ENCODE results near the gene LILRB1. TPM values are rescaled to one million over a fixed set of nuclear protein-coding genes. Genes with fewer than 3 reads are reported as not detected.

The LILRB1 gene
- total and polyA plus RNA-seq, 9 of the 15 experiments (the other 6 are each of a cell fraction or from before 2014, with no cell fraction given) = not detected

GRCh38 chr19:54684527-54684926 is 54.2 kb downstream of the LILRB1 start (continued):
- peak; percentile 69 to 84 for TF ChIP-seq FOXK2 (conservative IDR thresholded peaks at IDR 0.05 in 1 of 2, IDR thresholded peaks at IDR 0.05 in 1 of 2; ENCODE audit: low read depth in 2 of 2)
- peak; percentile 60; the same call in 1 of the 2 replicates for TF ChIP-seq E2F5 (CRISPR knock-in tag; IDR thresholded peaks at IDR 0.05)
- peak; percentile 91 for TF ChIP-seq CHAMP1 (IDR thresholded peaks at IDR 0.05)
- peak; percentile 48; the same call in 1 of the 2 replicates for TF ChIP-seq CREM (IDR thresholded peaks at IDR 0.05; ENCODE audit: low read depth)
- no peak for TF ChIP-seq SREBF2 (CRISPR knock-in tag; IDR thresholded peaks at IDR 0.05)
- TF ChIP-seq CREB1 (IDR thresholded peaks at IDR 0.05) = no peak
- TF ChIP-seq CREB1 (CRISPR knock-in tag; IDR thresholded peaks at IDR 0.05) = peak; percentile 56; the same call in 1 of the 2 replicates
- no peak for TF ChIP-seq ZNF41 (CRISPR knock-in tag; conservative IDR thresholded peaks at IDR 0.05)
- TF ChIP-seq ZBTB26 (CRISPR knock-in tag; IDR thresholded peaks at IDR 0.05) = no peak
- TF ChIP-seq MCM2 (IDR thresholded peaks at IDR 0.05; ENCODE audit: low read depth) = no peak
- TF ChIP-seq ZSCAN29 (IDR thresholded peaks at IDR 0.05) = no peak
- peak; percentile 83 for TF ChIP-seq FOXJ2 (tag; IDR thresholded peaks at IDR 0.05)
- TF ChIP-seq GTF2F1 (IDR thresholded peaks at IDR 0.05; ENCODE audit: low read depth, low read length) = no peak
- TF ChIP-seq JUND (IDR thresholded peaks at IDR 0.05; ENCODE audit: borderline replicate concordance, low read depth, low read length) = 0 out of 2 replicates have a peak, but pooled peaks have one; percentile 9
- 0 out of 3 replicates have a peak, but pooled peaks have one; percentile 18 for TF ChIP-seq JUND (tag; IDR thresholded peaks at IDR 0.05; ENCODE audit: borderline replicate concordance, low read depth, low read length)
- peak; percentile 84 for TF ChIP-seq FOXP1 (CRISPR knock-in tag; IDR thresholded peaks at IDR 0.05)
- TF ChIP-seq SMARCC2 (IDR thresholded peaks at IDR 0.05; ENCODE audit: low read depth) = no peak
- no peak for TF ChIP-seq ASH1L (IDR thresholded peaks at IDR 0.05; ENCODE audit: borderline replicate concordance, low read depth, partially characterized antibody)
- peak; percentile 84; the same call in 1 of the 2 replicates for TF ChIP-seq FOXK1 (CRISPR knock-in tag; IDR thresholded peaks at IDR 0.05; ENCODE audit: borderline replicate concordance)
- TF ChIP-seq BRF2 (IDR thresholded peaks at IDR 0.05; ENCODE audit: borderline replicate concordance, insufficient read depth, insufficient read length) = no peak
- TF ChIP-seq ZFP36 (IDR thresholded peaks at IDR 0.05; ENCODE audit: low read depth, low read length, partially characterized antibody) = no peak
- TF ChIP-seq KLF16 (IDR thresholded peaks at IDR 0.05) = no peak
- TF ChIP-seq KLF6 (CRISPR knock-in tag; IDR thresholded peaks at IDR 0.05; ENCODE audit: borderline replicate concordance) = no peak
- no peak for TF ChIP-seq PTTG1 (tag; IDR thresholded peaks at IDR 0.05; ENCODE audit: low read depth)
- no peak for TF ChIP-seq NUFIP1 (IDR thresholded peaks at IDR 0.05; ENCODE audit: partially characterized antibody)
